CD4-positive, CD25-positive, alpha-beta regulatory T cell (primary cell): ENCODE data around the gene ZBTB22. TPM values are rescaled to one million over a fixed set of nuclear protein-coding genes. Genes with fewer than 3 reads are reported as not detected.
A peak's percentile ranks its signal among the peaks of the same experiment; 100 is the strongest.

Experiments
- ATAC-seq, 2 donors: fragments of 150-1000 bp; cut with Tn5 transposase; one replicate each; pipeline ENCODE4 v1.10.0; 2021; ENCODE audit warnings: low read depth in 2 of 2, moderate number of reproducible peaks in 2 of 2, moderate library complexity in 1 of 2
- DNase-seq, 3 donors: peaks; one replicate each; pipeline versions ENCODE4 v3.0.0 to v3.0.0-alpha.2; 2012 to 2022; ENCODE audit warnings: mixed read lengths in 1 of 3
- H3K27ac ChIP-seq: one replicate; pipeline ENCODE4 v1.7.0; 2013; ENCODE audit warnings: mild to moderate bottlenecking, low read length; ENCODE audit not compliant: insufficient read depth, poor library complexity, severe bottlenecking
- H3K27me3 ChIP-seq: one replicate; pipeline ENCODE4 v1.7.0; 2013; ENCODE audit warnings: low read length; ENCODE audit not compliant: control insufficient read depth, insufficient read depth
- H3K36me3 ChIP-seq: one replicate; pipeline ENCODE4 v1.7.0; 2013; ENCODE audit warnings: mild to moderate bottlenecking, low read length, moderate library complexity; ENCODE audit not compliant: control insufficient read depth, insufficient read depth
- H3K4me1 ChIP-seq: 2 replicates; pipeline ENCODE4 v1.7.0; 2013; ENCODE audit warnings: mild to moderate bottlenecking, low read length; ENCODE audit not compliant: insufficient read depth, control insufficient read depth, poor library complexity, severe bottlenecking
- H3K4me3 ChIP-seq: one replicate; pipeline ENCODE4 v1.7.0; 2013; ENCODE audit warnings: low read depth, mild to moderate bottlenecking, low read length, moderate library complexity
- H3K9me3 ChIP-seq, 2 experiments: 1 replicate in 1 of 2; 2 replicates in 1 of 2; pipeline ENCODE4 v1.7.0; 2013; ENCODE audit warnings: low read length in 2 of 2, mild to moderate bottlenecking in 1 of 2, moderate library complexity in 1 of 2; ENCODE audit not compliant: control insufficient read depth in 2 of 2
- H3K27ac Mint-ChIP-seq, 3 donors: one replicate each; pipeline ENCODE4 v1.8.0; 2020 to 2022; ENCODE audit warnings: mild to moderate bottlenecking in 3 of 3, mixed read lengths in 3 of 3, moderate library complexity in 2 of 3
- H3K27me3 Mint-ChIP-seq: one replicate; pipeline ENCODE4 v1.8.0; 2022; ENCODE audit warnings: mild to moderate bottlenecking, mixed read lengths
- H3K36me3 Mint-ChIP-seq: one replicate; pipeline ENCODE4 v1.8.0; 2020; ENCODE audit warnings: mixed read lengths
- H3K4me1 Mint-ChIP-seq, 4 donors: one replicate each; pipeline ENCODE4 v1.8.0; 2020 to 2022; ENCODE audit warnings: mixed read lengths in 4 of 4, mild to moderate bottlenecking in 1 of 4
- H3K4me3 Mint-ChIP-seq, 4 donors: one replicate each; pipeline ENCODE4 v1.8.0; 2020 to 2022; ENCODE audit warnings: mild to moderate bottlenecking in 4 of 4, mixed read lengths in 4 of 4, moderate library complexity in 3 of 4
- H3K9me3 Mint-ChIP-seq, 7 donors: one replicate each; pipeline ENCODE4 v1.8.0; 2020 to 2022; ENCODE audit warnings: mixed read lengths in 7 of 7, mild to moderate bottlenecking in 3 of 7, moderate library complexity in 2 of 7
- polyA plus RNA-seq, 4 donors: library from polyadenylated mRNA; unstranded; fragments of 300-500 nt; fragmentation: Illumina TruSeq; gene quantifications; one replicate each; pipeline ENCODE4 v1.2.3, GENCODE V29; 2021
- total RNA-seq: library from RNA; stranded (reverse); gene quantifications from one replicate; pipeline ENCODE4 v1.2.3, GENCODE V29; 2022

ZBTB22 gene
- total and polyA plus RNA-seq, 5 donors from 2014 or later, result 8.3 to 19.4 (median 13.2) TPM

DNA sequence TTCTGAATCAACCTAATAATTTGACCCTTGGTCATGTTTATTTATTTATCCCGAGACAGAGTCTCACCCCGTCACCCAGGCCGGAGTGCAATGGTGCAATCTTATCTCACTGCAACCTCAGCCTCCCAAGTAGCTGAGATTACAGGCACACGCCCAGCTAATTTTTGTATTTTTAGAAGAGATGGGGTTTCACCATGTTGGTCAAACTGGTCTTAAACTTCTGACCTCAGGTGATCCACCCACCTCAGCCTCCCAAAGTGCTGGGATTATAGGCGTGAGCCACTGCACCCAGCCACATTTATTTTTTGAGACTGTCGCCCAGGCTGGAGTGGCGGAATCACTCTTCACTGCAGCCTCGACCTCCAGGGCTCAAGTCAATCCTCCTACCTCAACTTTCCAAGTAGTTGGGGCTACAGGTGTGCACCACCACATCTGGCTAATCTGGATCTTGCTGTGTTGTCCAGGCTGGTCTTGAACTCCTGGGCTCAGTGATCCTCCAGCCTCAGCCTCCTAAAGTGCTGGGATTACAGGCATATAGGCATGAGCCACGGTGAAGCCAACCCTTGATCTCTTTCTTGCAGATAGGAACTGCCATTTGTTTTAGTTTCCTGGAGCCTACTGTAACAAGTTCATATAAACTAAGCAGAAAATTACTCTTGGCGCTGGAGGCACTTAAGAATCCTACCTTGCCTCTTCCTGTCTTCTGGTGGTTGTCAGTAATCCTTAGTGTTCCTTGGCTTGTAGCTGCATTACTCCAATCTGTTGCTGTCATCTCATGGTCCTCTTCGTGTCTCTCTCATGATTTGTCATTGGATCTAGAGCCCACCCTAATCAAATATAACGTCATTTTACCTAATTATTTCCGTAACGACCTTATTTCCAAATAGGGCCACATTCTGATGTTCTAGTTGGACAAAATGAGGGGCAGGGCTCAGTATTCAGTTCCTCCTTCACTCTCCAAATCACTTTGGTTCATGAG lies 43.3 kb downstream of the ZBTB22 start:
- peak overlapping the region; percentile 96 for H3K4me3 ChIP-seq
- no peaks in the 10 kb centered on the region for H3K9me3 ChIP-seq
- H3K27ac ChIP-seq, result peak overlapping the region; percentile 90
- Mint-ChIP-seq H3K27me3 (no peaks in the 10 kb centered on the region), H3K4me3 (peak overlapping the region; percentile 94 to 100 (median 98)), H3K36me3 (peaks cover 21% of the 10 kb centered on the region), H3K27ac (peak overlapping the region; percentile 72 to 99 (median 91)), H3K4me1 (peaks cover 5 to 85% (median 42%) of the 10 kb centered on the region in 4 donors), H3K9me3 (no peaks in the 10 kb centered on the region)
- DNase-seq (no peak), ATAC-seq (no peak)
- H3K4me1 ChIP-seq, result peaks cover 75% of the 10 kb centered on the region
- no peaks in the 10 kb centered on the region for H3K27me3 ChIP-seq
- H3K36me3 ChIP-seq, result peaks cover 31% of the 10 kb centered on the region

DNA sequence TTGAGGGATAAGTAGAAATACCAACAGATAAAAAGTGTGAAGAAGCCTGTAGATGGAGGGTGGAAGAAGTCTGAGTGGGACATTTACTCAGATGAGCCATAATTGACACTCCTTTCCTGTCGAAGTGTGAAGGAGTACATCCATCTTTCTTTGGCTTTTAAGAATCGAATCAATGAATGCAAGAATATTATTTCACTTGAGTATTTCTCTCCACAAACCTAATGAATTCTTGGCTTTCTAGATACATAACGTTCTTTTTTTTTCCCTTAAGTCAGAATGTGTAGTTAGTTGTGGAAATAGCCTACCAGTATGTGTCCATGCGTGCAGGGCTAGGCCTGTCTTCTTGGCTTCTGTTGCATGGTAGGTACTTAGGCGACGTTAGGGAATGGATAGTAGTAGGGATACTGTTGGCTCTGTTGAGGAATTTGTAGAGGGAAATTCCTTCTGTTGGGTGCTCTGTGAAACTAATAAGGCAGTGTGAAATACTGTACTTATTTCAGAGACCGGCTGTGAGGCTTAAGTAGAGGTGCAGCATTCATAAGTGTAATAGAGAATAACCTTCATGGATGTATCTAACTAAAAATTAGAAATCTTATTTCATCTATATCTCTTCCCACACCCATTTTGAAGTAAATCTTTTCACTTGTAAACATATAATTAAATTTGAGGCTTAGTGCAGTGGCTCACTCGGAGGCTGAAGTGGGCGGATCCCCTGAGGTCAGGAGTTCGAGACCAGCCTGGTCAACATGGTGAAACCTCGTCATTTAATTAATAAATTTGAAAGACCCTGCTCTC lies 44.2 kb downstream of the ZBTB22 start:
- peak overlapping the region; percentile 94 to 100 (median 98) for H3K4me3 Mint-ChIP-seq
- H3K27me3 Mint-ChIP-seq, result no peaks in the 10 kb centered on the region
- no peak for DNase-seq
- H3K36me3 Mint-ChIP-seq, result peaks cover 29% of the 10 kb centered on the region
- H3K27ac ChIP-seq, result peak overlapping the region; percentile 90
- H3K36me3 ChIP-seq, result peaks cover 37% of the 10 kb centered on the region
- peaks cover 5 to 77% (median 40%) of the 10 kb centered on the region in 4 donors for H3K4me1 Mint-ChIP-seq
- H3K9me3 ChIP-seq, result no peaks in the 10 kb centered on the region
- no peaks in the 10 kb centered on the region for H3K27me3 ChIP-seq
- peaks cover 67% of the 10 kb centered on the region for H3K4me1 ChIP-seq
- peak overlapping the region; percentile 44 to 100 (median 99) for H3K27ac Mint-ChIP-seq
- no peak for ATAC-seq
- H3K4me3 ChIP-seq, result peak overlapping the region; percentile 96
- H3K9me3 Mint-ChIP-seq, result no peaks in the 10 kb centered on the region

DNA sequence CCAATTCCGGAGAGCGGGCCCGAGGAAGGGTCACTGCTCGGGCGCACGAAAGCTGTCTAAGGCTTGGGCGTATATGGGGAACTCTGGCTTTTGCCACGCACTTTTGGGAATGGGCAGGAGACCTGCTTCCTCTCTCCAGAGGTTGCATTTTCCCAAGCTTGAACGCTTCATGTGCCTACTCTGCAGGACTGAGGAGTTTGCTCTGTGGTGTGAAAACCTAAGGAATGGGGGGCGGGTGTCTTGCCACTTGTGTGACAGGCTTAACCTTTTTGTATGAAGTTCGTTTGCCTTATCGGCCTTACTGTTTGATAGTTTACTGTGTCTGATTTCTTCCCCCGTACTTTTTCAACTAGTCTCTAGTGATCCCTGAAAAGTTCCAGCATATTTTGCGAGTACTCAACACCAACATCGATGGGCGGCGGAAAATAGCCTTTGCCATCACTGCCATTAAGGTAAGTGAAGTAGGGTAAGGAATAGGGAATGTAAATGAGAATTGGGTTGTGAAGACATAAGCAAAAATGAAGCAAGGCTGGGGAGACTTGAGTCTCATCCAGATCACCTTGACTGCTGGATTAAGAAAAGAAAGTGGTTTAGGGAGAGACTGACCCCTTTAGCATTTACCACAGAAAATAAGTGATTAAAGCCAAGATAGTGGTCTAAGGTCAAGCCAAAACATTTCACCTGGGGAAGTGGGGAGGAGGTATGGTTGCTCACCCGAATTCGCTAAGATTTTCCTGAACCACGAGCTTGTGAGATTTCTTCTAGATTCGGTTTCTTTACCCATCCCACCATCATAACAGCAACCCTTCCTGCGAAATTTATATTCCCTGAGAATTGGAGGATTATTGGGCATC lies 45.0 kb downstream of the ZBTB22 start:
- peaks cover 46% of the 10 kb centered on the region for H3K36me3 ChIP-seq
- peaks cover 5 to 68% (median 39%) of the 10 kb centered on the region in 4 donors for H3K4me1 Mint-ChIP-seq

DNA sequence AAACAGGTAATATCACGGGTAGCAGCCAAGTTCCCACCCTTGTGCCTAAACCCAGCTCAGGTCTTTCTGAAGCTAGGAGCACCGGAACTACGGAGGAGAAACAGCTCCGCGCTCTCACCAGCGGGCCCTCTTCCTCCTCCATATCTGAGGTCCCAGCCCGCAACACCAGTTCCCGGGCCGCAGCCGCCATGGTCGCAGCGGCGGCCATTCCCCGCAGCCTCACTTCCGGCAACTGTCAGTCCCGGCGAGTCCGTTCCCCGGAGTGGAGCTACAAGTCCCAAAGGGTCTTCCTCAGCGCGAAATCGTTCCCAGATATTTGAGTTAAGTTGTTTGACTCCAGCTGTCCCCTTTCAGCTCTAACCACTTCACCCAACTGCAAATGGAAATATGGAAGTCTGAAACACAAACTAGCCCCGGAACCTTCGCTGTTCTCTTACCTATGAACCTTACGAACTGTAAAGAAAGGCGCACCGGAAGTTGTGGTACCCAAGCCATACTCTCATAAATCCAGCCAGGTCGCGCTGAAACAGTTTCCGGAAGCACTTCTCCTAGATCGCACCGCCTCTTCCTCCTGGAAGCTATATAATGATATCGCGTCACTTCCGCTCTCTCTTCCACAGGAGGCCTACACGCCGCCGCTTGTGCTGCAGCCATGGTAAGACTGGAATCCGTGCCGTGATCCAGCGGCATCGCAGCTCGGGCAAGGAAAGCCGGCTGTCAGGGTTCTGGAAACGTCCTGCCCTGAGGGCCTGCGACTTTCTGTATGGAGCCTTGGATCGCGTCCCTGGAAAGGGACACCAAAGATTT lies 45.9 kb downstream of the ZBTB22 start, which contains the start of the genes RPS18 and VPS52:
Gene RPS18, plus strand, starts transcription at position 608 of the 807 bp plus-strand sequence. Its CDS starts 45 bp downstream, at position 653.
Gene VPS52, minus strand, starts transcription at position 409 of the 807 bp plus-strand sequence. Its CDS starts 201 bp downstream, at position 208.
- no peaks in the 10 kb centered on the region for H3K9me3 ChIP-seq
- H3K4me3 ChIP-seq, result peak within 1 kb of the TSS; percentile 96
- H3K27me3 ChIP-seq, result no peaks in the 10 kb centered on the region
- peaks cover 53% of the 10 kb centered on the region for H3K4me1 ChIP-seq
- Mint-ChIP-seq H3K36me3 (peaks cover 42% of the 10 kb centered on the region), H3K27me3 (no peaks in the 10 kb centered on the region), H3K9me3 (no peaks in the 10 kb centered on the region), H3K27ac (peak within 1 kb of the TSS; percentile 99 to 100 (median 100)), H3K4me3 (peak within 1 kb of the TSS; percentile 94 to 100 (median 98)), H3K4me1 (peaks cover 5 to 67% (median 39%) of the 10 kb centered on the region in 4 donors)
- ATAC-seq (peak; percentile 86 to 91), DNase-seq (peak; percentile 90 to 99 (median 95))
- peak within 1 kb of the TSS; percentile 90 for H3K27ac ChIP-seq
- peaks cover 54% of the 10 kb centered on the region for H3K36me3 ChIP-seq

More for the DNA sequence above, 45.0 kb downstream of the ZBTB22 start:
- Histone ChIP-seq H3K27me3 (no peaks in the 10 kb centered on the region), H3K4me1 (peaks cover 58% of the 10 kb centered on the region), H3K27ac (peak overlapping the region; percentile 90), H3K9me3 (no peaks in the 10 kb centered on the region), H3K4me3 (peak overlapping the region; percentile 96)
- ATAC-seq, result no peak
- Mint-ChIP-seq H3K27me3 (no peaks in the 10 kb centered on the region), H3K4me3 (peak overlapping the region; percentile 94 to 100 (median 98)), H3K27ac (peak overlapping the region; percentile 99 to 100 (median 100)), H3K9me3 (no peaks in the 10 kb centered on the region), H3K36me3 (peaks cover 36% of the 10 kb centered on the region)
- DNase-seq, result no peak

DNA sequence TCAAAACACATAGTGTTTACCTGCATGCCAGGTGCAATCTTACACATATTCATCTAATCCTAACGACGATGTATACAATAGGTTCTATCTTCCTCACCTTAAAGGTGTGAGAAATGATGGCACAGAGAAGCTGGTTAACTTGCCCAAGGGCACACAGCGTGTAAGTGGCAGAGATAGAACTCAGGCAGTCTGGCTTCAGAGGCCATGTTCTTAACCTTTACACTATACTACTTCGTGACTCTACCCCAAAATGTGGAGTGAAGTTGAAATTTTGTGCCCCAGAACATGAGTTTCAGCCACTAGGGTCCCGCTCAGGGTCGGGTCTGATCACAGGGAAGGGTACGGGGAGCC lies 46.5 kb downstream of the ZBTB22 start:
- peaks cover 47% of the 10 kb centered on the region for H3K4me1 ChIP-seq
- no peak for DNase-seq
- no peaks in the 10 kb centered on the region for H3K27me3 ChIP-seq
- Mint-ChIP-seq H3K4me1 (peaks cover 5 to 61% (median 37%) of the 10 kb centered on the region in 4 donors), H3K4me3 (peak overlapping the region; percentile 94 to 100 (median 98)), H3K9me3 (no peaks in the 10 kb centered on the region), H3K36me3 (peaks cover 46% of the 10 kb centered on the region), H3K27ac (peak overlapping the region; percentile 99 to 100 (median 100)), H3K27me3 (no peaks in the 10 kb centered on the region)
- peaks cover 59% of the 10 kb centered on the region for H3K36me3 ChIP-seq
- H3K9me3 ChIP-seq, result no peaks in the 10 kb centered on the region
- H3K27ac ChIP-seq, result peak overlapping the region; percentile 90
- H3K4me3 ChIP-seq, result peak overlapping the region; percentile 96
- ATAC-seq, result peak in 1 of 2 donors; percentile 6
